GM19324 (cell line): Measurements from ENCODE around the gene HEMK1.
A peak's percentile ranks its signal among the peaks of the same experiment; 100 is the strongest.

ENCODE experiments used
- ATAC-seq: cut with Tn5 transposase; IDR thresholded peaks from one replicate; pipeline ENCODE4 v1.9.1; 2021; ENCODE audit warnings: mild to moderate bottlenecking, moderate library complexity; ENCODE audit not compliant: unreplicated experiment, low FRiP score

HEMK1 gene

GRCh38 chr3:50599115-50599715, 29.9 kb downstream of the HEMK1 start:
- no peak for ATAC-seq

- ATAC-seq: no peak
These were observed 30.4 kb downstream of the HEMK1 start for GRCh38 chr3:50599716-50600118.

GRCh38 chr3:50600141-50600753, 30.9 kb downstream of the HEMK1 start:
- ATAC-seq: no peak

- peak; percentile 78 for ATAC-seq
These were observed 31.7 kb downstream of the HEMK1 start for GRCh38 chr3:50600841-50601591.

- ATAC-seq: no peak
These were observed 33.4 kb downstream of the HEMK1 start for GRCh38 chr3:50602595-50603191.

- ATAC-seq: no peak
These were observed 34.2 kb downstream of the HEMK1 start for GRCh38 chr3:50603261-50604109.

GRCh38 chr3:50604110-50604621, 34.8 kb downstream of the HEMK1 start:
- ATAC-seq: no peak

GRCh38 chr3:50604628-50605588, 35.6 kb downstream of the HEMK1 start:
- ATAC-seq: no peak

GRCh38 chr3:50605901-50606326, 36.6 kb downstream of the HEMK1 start:
- no peak for ATAC-seq

GRCh38 chr3:50606596-50606995, 37.3 kb downstream of the HEMK1 start:
- ATAC-seq: no peak

- no peak for ATAC-seq
These were observed 38.2 kb downstream of the HEMK1 start for GRCh38 chr3:50607271-50608091.

GRCh38 chr3:50608278-50608677, 39.0 kb downstream of the HEMK1 start:
- ATAC-seq: no peak

- no peak for ATAC-seq
These were observed 39.9 kb downstream of the HEMK1 start for GRCh38 chr3:50609071-50609762.

GRCh38 chr3:50609763-50610085, 40.4 kb downstream of the HEMK1 start:
- no peak for ATAC-seq

GRCh38 chr3:50610181-50610971, 41.1 kb downstream of the HEMK1 start:
- no peak for ATAC-seq

GRCh38 chr3:50610992-50611463, 41.7 kb downstream of the HEMK1 start:
- no peak for ATAC-seq
